PFSK-1 (cell line): ENCODE data around the gene ARHGAP30.

Experiments used
- FOXP2 ChIP-seq: optimal IDR thresholded peaks from 2 replicates; pipeline ENCODE3; 2011; ENCODE audit warnings: borderline replicate concordance, control low read depth, inconsistent platforms; ENCODE audit not compliant: insufficient read depth; ENCODE audit errors: extremely low read length, extremely low read depth
- POLR2AphosphoS5 ChIP-seq: IDR thresholded peaks from 2 replicates; pipeline ENCODE4 v1.6.1; 2012; ENCODE audit warnings: low read depth, mild to moderate bottlenecking, control low read depth, low read length, moderate library complexity
- SIN3A ChIP-seq: IDR thresholded peaks from 2 replicates; pipeline ENCODE4 v1.6.1; 2012; ENCODE audit warnings: mild to moderate bottlenecking, low read length, moderate library complexity, borderline replicate concordance; ENCODE audit not compliant: insufficient read depth
- TAF1 ChIP-seq: IDR thresholded peaks from 2 replicates; pipeline ENCODE4 v1.6.1; 2012; ENCODE audit warnings: low read length, control low read depth, borderline replicate concordance; ENCODE audit not compliant: insufficient read depth
- TF ChIP-seq, protein P1 (sequence below), 2 experiments: IDR thresholded peaks; 2 replicates each; pipeline versions ENCODE4 v1.6.1 to v1.8.0; 2011 to 2012; ENCODE audit warnings: low read depth in 2 of 2, low read length in 2 of 2, control low read depth in 1 of 2, inconsistent platforms in 1 of 2, mild to moderate bottlenecking in 1 of 2, moderate library complexity in 1 of 2; ENCODE audit not compliant: insufficient read depth in 1 of 2

The ARHGAP30 gene

DNA sequence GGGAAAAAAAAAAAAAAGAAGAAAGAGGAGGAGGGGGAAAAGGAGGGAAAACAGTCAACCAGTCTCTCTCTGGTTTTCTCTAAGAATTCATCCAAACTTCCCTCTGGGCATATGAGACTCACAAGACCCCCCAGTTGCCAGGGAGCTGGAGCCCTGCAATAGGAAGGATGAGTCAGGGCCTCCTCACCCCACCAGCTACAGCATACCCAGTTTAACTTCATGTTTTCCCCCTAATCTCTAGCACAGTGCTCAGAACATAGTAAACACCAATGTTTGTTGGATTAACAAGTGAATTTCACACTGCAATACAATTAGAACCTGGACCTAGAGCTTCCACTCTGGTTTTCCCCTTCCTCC, 56.6 kb downstream of the ARHGAP30 start:
- TF ChIP-seq SIN3A (no peak), FOXP2 (no peak), TAF1 (no peak), POLR2AphosphoS5 (no peak)
- TF ChIP-seq, protein P1, sequence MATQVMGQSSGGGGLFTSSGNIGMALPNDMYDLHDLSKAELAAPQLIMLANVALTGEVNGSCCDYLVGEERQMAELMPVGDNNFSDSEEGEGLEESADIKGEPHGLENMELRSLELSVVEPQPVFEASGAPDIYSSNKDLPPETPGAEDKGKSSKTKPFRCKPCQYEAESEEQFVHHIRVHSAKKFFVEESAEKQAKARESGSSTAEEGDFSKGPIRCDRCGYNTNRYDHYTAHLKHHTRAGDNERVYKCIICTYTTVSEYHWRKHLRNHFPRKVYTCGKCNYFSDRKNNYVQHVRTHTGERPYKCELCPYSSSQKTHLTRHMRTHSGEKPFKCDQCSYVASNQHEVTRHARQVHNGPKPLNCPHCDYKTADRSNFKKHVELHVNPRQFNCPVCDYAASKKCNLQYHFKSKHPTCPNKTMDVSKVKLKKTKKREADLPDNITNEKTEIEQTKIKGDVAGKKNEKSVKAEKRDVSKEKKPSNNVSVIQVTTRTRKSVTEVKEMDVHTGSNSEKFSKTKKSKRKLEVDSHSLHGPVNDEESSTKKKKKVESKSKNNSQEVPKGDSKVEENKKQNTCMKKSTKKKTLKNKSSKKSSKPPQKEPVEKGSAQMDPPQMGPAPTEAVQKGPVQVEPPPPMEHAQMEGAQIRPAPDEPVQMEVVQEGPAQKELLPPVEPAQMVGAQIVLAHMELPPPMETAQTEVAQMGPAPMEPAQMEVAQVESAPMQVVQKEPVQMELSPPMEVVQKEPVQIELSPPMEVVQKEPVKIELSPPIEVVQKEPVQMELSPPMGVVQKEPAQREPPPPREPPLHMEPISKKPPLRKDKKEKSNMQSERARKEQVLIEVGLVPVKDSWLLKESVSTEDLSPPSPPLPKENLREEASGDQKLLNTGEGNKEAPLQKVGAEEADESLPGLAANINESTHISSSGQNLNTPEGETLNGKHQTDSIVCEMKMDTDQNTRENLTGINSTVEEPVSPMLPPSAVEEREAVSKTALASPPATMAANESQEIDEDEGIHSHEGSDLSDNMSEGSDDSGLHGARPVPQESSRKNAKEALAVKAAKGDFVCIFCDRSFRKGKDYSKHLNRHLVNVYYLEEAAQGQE (IDR thresholded peaks at IDR 0.05; ENCODE audit: insufficient read depth in 1 of 2, low read depth in 2 of 2, low read length in 2 of 2), result no peak

DNA sequence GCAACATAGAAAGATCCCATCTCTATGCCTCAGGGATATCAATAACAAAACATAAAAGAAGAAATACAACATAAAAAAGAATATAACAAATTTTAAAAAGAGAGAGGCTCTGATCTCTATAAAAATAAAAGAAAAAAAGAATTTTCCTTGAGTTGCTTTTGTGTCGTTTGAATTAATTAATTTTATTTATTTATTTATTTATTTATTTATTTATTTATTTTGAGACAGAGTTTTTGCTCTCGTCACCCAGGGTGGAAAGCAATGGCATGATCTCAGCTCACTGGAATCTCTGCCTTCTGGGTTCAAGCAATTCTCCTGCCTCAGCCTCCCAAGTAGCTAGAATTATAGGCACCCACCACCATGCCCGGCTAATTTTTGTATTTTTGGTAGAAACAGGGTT, 57.3 kb downstream of the ARHGAP30 start:
- TF ChIP-seq SIN3A (no peak), POLR2AphosphoS5 (no peak), TAF1 (no peak), FOXP2 (no peak)
- TF ChIP-seq, protein P1 (IDR thresholded peaks at IDR 0.05; ENCODE audit: insufficient read depth in 1 of 2, low read depth in 2 of 2, low read length in 2 of 2), result no peak

DNA sequence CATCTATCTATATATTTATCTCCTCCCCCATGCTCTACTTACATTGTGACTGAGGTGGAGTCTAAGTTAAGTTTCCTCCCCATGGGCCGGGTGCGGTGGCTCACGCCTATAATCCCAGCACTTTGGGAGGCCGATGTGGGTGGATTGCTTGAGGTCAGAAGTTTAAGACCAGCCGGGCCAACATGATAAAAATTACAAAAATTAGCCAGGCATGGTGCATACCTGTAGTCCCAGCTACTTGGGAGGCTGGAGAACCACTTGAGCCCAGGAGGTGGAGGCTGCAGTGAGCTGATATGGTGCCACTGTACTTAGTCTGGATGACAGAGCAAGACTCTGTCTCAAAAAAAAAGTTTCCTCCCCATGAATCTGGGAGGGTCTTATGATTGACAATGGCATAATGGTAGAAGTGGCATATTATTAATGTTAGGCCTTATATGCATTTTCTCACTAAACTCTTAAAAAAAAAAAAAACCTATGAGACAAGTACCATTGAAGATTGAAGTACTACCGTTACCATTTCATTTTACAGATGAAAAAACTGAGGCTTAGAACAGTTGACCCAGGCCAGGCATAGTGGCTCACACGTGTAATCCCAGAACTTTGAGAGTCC, 60.0 kb downstream of the ARHGAP30 start:
- no peak for TF ChIP-seq POLR2AphosphoS5
- TF ChIP-seq TAF1, result no peak
- TF ChIP-seq, protein P1 (IDR thresholded peaks at IDR 0.05; ENCODE audit: insufficient read depth in 1 of 2, low read depth in 2 of 2, low read length in 2 of 2), result no peak
- no peak for TF ChIP-seq FOXP2
- TF ChIP-seq SIN3A, result no peak

DNA sequence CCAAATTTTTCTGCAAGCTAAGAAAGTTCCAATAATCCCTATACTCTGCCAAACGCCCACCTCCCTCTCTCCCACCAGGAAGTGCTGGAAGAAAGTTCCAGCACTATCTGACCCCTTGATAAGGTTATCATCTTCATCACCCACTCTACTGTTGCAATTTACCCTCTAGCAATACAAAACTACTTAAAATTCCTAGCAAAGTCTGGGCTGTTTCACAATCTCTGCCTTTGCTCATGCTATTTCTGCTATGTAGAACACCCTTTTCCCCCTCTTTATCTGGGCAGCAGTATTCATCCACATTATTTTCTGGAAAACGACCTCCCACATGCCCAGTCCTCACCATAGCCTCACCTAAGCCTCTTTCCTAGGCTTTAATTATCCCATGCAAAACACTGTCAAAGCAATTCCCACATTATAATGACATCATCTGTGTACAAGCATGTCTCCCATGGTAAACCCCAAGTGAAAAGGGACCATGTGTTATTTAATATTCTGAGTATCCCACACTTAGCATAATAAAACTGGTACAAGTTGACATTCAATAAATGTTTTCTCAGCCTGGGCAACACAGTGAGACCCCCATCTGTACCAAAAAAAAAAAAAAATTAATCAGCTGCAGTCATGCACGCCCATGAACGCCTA, 60.7 kb downstream of the ARHGAP30 start:
- TF ChIP-seq TAF1 (no peak), SIN3A (no peak), POLR2AphosphoS5 (no peak), FOXP2 (no peak)
- TF ChIP-seq, protein P1 (IDR thresholded peaks at IDR 0.05; ENCODE audit: insufficient read depth in 1 of 2, low read depth in 2 of 2, low read length in 2 of 2), result no peak
